ENCODE measurements around the gene SEMA4A.
"Not testable (repeated sequence)": the region's sequence is repeated elsewhere in the genome, so short reads cannot be mapped to it uniquely, and the experiment has no call there.

The SEMA4A gene

DNA sequence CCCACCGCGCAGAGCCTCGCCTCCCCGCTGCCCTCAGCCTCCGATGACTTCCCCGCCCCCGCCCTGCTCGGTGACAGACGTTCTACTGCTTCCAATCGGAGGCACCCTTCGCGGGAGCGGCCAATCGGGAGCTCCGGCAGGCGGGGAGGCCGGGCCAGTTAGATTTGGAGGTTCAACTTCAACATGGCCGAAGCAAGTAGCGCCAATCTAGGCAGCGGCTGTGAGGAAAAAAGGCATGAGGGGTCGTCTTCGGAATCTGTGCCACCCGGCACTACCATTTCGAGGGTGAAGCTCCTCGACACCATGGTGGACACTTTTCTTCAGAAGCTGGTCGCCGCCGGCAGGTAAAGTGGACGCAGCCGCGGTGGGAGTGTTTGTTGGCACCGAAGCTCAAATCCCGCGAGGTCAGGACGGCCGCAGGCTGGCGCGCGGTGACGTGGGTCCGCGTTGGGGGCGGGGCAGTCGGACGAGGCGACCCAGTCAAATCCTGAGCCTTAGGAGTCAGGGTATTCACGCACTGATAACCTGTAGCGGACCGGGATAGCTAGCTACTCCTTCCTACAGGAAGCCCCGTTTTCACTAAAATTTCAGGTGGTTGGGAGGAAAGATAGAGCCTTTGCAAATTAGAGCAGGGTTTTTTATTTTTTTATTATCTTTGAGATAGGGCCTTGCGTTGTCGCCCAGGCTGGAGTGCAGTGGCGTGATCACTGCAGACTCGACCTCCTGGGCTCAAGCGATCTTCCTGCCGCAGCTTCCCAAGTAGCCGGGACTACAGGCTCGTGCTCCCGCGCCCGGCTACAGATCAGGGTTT lies 59.7 kb downstream of the SEMA4A start, which contains the start of gene PMF1:
TSS of gene PMF1 (plus strand) at position 175 of the 811 bp plus-strand sequence. CDS start at position 184, 9 bp downstream.
- in situ Hi-C loops (cut with HindIII; ENCODE audit: low pct_unique_long_range_greater_than_20kb, low sequenced_read_pairs) = no loop called here
- TF ChIP-seq JUND (IDR thresholded peaks at IDR 0.05; ENCODE audit: low read depth) = no peak
- DNase-seq (ENCODE audit: low read depth in 1 of 2, low spot score in 1 of 2) = peak; percentile 98 to 100

DNA sequence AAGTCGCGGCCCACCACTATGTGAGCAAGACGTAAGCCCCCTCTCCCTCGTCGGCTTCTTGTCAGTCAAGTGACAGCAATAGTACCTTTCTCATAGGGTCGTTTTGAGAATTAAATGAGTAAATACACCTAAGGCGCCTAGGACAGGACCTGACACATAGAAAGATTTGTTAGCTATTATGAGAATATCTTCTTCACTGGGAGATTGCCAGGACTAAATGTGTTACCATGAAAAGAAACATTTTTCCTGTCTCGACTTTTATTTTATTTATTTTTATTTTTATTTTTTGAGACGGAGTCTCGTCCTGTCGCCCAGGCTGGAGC lies 60.2 kb downstream of the SEMA4A start:
- TF ChIP-seq JUND (IDR thresholded peaks at IDR 0.05; ENCODE audit: low read depth) = no peak
- no peak for DNase-seq (ENCODE audit: low read depth in 1 of 2, low spot score in 1 of 2)
- in situ Hi-C loops (cut with HindIII; ENCODE audit: low pct_unique_long_range_greater_than_20kb, low sequenced_read_pairs) = no loop called here

DNA sequence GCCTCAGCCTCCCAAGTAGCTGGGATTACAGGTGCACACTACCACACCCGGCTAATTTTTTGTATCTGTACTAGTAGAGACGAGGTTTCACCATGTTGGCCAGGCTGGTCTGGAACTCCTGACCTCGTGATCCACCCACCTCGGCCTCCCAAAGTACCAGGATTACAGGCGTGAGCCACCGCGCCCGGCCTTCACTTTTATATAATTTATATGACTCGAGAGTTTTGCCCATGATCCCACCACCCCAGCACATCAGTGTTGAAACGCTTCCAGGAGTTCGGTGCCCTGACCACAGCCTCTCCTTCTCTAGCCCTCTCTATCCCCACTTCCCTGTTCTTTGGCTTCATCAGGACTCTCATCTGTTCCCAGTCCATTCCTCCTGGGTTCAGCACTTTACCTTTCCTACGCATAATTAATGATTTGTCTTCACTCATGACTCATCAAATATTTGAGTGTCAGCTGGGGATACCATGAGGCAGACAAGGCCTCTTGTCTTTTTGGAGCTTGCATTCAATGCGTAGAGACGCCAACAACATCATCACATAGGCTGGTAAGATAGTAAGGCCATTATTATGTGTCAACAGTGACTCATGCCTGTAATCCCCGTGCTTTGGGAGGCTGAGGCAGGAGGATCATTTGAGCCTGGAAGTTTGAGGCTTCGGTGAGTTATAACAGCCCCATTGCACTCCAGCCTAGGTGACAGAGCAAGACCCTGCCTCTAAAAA lies 60.8 kb downstream of the SEMA4A start:
- in situ Hi-C loops (cut with HindIII; ENCODE audit: low pct_unique_long_range_greater_than_20kb, low sequenced_read_pairs) = no loop called here
- no peak for DNase-seq (ENCODE audit: low read depth in 1 of 2, low spot score in 1 of 2)
- TF ChIP-seq JUND (IDR thresholded peaks at IDR 0.05; ENCODE audit: low read depth) = no peak

DNA sequence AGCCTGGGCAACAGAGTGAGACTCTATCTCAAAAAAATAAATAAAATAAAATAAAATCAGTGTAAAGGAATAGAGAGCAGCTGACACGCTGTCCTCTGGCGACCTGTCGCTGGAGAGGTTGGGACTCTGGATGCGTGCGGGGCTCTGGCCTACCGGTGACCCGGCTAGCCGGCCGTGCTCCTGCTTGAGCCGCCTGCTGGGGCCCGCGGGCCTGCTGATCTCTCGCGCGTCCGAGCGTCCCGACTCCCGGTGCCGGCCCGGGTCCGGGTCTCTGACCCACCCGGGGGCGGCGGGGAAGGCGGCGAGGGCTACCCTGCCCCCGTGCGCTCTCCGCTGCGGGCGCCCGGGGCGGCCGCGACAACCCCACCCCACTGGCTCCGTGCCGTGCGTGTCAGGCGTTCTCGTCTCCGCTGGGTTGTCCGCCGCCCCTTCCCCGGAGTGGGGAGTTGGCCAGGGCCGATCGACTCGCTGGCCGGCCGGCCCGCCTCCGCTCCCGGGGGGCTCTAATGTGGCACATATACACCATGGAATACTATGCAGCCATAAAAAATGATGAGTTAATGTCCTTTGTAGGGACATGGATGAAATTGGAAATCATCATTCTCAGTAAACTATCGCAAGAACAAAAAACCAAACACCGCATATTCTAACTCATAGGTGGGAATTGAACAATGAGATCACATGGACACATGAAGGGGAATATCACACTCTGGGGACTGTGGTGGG lies 63.1 kb downstream of the SEMA4A start:
- DNase-seq (ENCODE audit: low read depth in 1 of 2, low spot score in 1 of 2); in situ Hi-C loops (cut with HindIII; ENCODE audit: low pct_unique_long_range_greater_than_20kb, low sequenced_read_pairs): not testable (repeated sequence)

DNA sequence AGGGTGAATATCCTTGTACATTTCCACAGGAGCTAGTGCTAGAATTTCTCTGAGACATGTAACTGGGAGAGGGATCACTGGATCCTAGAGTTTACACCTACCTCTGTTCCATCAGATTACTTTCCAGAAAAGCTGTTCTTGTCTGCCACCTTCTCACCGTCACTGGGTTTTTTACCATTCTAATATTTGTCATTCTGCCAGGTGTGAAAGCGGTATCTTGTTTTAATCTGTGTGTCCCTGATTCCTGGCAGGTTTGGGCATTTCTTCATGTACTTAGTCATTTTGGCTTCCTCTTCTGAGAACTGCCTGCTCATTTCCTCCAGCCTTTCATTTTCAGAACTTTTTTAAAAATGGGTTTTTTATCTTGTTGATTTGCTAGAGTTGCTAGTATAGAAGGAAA lies 64.5 kb downstream of the SEMA4A start:
- in situ Hi-C loops (cut with HindIII; ENCODE audit: low pct_unique_long_range_greater_than_20kb, low sequenced_read_pairs) = no loop called here
- no peak for DNase-seq (ENCODE audit: low read depth in 1 of 2, low spot score in 1 of 2)
- TF ChIP-seq JUND (IDR thresholded peaks at IDR 0.05; ENCODE audit: low read depth) = no peak

DNA sequence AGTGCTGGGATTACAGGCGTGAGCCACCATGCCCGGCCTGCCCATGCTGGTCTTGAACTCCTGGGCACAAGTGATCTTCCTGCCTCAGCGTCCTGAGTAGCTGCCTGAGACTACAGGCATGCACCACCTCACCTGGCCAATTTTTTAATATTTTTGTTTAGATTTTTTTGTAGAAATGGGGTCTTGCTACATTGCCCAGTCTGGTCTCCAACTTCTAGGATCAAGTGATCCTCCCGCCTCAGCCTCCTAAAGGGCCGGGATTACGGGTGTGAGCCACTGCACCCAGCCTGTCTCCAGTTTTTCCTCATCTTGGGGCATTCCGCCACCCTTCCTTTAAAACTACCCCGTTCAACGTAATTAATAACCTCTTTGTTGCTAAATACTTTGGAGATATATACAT lies 66.8 kb downstream of the SEMA4A start:
- in situ Hi-C loops (cut with HindIII; ENCODE audit: low pct_unique_long_range_greater_than_20kb, low sequenced_read_pairs) = no loop called here
- DNase-seq (ENCODE audit: low read depth in 1 of 2, low spot score in 1 of 2) = no peak
- no peak for TF ChIP-seq JUND (IDR thresholded peaks at IDR 0.05; ENCODE audit: low read depth)

DNA sequence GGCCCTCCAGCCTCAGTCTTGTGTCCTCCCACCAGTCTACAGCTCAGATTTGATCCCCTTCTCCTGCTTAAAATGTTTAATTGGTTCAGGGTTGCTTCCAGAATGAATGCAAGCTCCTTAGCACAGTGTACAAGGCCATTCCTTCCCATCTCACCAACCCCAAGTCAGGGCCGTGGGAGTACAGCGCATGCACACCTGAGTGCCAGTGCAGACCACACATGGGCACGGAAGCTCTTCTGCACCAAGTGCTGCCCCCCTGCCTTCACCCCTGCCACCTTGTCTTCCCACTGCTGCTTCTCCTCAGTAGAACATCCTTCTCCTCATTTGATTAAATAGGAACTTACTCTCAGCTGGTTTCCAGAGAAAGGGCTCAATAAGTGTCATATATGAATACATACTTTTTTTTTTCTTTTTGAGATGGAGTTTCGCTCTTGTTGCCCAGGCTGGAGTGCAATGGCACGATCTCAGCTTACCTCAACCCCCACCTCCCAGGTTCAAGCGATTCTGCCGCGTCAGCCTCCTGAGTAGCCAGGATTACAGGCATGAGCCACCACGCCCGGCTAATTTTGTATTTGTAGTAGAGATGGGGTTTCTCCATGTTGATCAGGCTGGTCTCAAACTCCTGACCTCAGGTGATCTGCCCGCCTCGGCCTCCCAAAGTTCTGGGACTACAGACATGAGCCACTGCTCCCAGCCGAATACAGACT lies 68.8 kb downstream of the SEMA4A start:
- in situ Hi-C loops (cut with HindIII; ENCODE audit: low pct_unique_long_range_greater_than_20kb, low sequenced_read_pairs) = no loop called here
- TF ChIP-seq JUND (IDR thresholded peaks at IDR 0.05; ENCODE audit: low read depth) = no peak
- DNase-seq (ENCODE audit: low read depth in 1 of 2, low spot score in 1 of 2) = no peak

DNA sequence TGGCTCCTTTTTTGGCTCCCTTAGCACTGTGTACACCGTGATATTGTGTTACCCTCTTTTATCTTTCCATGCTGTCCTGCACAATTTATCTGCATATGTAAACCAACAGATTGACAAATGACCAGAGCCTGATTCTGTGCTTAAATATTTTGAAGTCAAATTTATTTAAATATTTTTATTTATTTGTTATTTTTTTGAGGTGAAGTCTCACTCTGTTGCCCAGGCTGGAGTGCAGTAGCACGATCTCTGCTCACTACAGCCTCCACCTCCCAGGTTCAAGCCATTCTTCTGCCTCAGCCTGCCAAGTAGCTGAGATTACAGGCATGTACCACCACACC lies 72.3 kb downstream of the SEMA4A start:
- in situ Hi-C loops (cut with HindIII; ENCODE audit: low pct_unique_long_range_greater_than_20kb, low sequenced_read_pairs) = no loop called here
- TF ChIP-seq JUND (IDR thresholded peaks at IDR 0.05; ENCODE audit: low read depth) = no peak

DNA sequence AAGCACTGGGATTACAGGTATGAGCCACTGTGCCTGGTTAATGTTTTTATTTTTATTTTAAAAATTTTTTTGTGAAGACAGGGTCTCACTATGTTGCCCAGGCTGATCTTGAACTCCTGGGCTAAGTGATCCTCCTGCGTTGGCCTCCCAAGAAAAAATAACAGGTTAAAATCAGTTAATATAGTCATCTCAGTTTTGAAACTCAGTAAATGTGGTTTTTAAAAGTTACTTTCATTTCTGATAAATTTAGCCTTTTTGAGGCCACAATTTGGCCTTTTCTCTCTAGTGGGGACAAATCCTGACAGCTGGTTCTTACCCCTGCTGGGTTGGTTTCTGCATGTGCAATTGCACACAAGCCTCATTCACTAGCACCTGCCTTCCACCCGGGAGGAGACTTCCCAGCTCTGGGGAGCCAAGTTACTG lies 72.7 kb downstream of the SEMA4A start:
- DNase-seq (ENCODE audit: low read depth in 1 of 2, low spot score in 1 of 2) = no peak
- TF ChIP-seq JUND (IDR thresholded peaks at IDR 0.05; ENCODE audit: low read depth) = no peak
- in situ Hi-C loops (cut with HindIII; ENCODE audit: low pct_unique_long_range_greater_than_20kb, low sequenced_read_pairs) = no loop called here

More for the DNA sequence above, 72.3 kb downstream of the SEMA4A start:
- DNase-seq (ENCODE audit: low read depth in 1 of 2, low spot score in 1 of 2) = no peak

DNA sequence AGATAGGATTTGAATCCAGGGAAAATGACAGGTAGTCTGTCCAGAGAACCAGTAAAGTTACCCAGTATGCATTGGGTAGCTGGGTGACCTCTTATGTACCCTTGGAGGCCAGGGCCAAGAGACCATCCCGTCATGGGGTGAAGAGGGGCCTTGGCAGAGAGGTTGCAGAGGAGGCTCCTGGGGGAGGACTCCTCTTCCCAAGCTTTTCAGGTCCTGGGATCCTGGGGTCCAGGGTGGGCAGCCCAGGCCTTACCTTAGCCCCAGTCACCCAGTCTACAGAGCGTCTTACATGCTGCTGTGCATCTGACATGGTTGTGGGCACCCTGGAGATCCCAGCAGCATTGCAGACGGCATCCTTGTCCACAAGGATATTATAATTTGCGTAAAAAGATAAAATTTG lies 73.4 kb downstream of the SEMA4A start:
- in situ Hi-C loops (cut with HindIII; ENCODE audit: low pct_unique_long_range_greater_than_20kb, low sequenced_read_pairs) = no loop called here
- TF ChIP-seq JUND (IDR thresholded peaks at IDR 0.05; ENCODE audit: low read depth) = no peak
- DNase-seq (ENCODE audit: low read depth in 1 of 2, low spot score in 1 of 2) = no peak
